HAP-1 (cell line): ENCODE results near the gene CRK.

Experiments
- DNase-seq, 2 experiments: peaks; one replicate each; pipeline ENCODE4 v3.0.0-alpha.2; 2016 to 2020; ENCODE audit warnings: low spot score in 2 of 2
- H3K27me3 ChIP-seq: fragments of 250-450 bp; sonication (Bioruptor Pico); 2 replicates; pipeline ENCODE4 v1.5.1; 2020; ENCODE audit warnings: low read depth, mild to moderate bottlenecking, moderate library complexity
- H3K36me3 ChIP-seq: fragments of 250-450 bp; sonication (Bioruptor Pico); replicated peaks from 2 replicates; pipeline ENCODE4 v1.5.1; 2020; ENCODE audit warnings: mild to moderate bottlenecking
- H3K4me1 ChIP-seq: fragments of 250-450 bp; sonication (Bioruptor Pico); 2 replicates; pipeline ENCODE4 v1.5.1; 2020; ENCODE audit warnings: mild to moderate bottlenecking
- H3K4me3 ChIP-seq: fragments of 250-450 bp; sonication (Bioruptor Pico); 2 replicates; pipeline ENCODE4 v1.5.1; 2020; ENCODE audit warnings: mild to moderate bottlenecking, moderate library complexity
- H3K9me3 ChIP-seq: fragments of 250-450 bp; sonication (Bioruptor Pico); 2 replicates; pipeline ENCODE4 v1.5.1; 2020; ENCODE audit warnings: mild to moderate bottlenecking, moderate library complexity
- in situ Hi-C: fragments of 300-500 bp; cut with MboI; formaldehyde crosslinking; loops from 3 replicates; pipeline ENCODE4 v1.14.3; 2020; ENCODE audit warnings: low sequenced_read_pairs, inconsistent platforms, mixed read lengths

Gene CRK

DNA sequence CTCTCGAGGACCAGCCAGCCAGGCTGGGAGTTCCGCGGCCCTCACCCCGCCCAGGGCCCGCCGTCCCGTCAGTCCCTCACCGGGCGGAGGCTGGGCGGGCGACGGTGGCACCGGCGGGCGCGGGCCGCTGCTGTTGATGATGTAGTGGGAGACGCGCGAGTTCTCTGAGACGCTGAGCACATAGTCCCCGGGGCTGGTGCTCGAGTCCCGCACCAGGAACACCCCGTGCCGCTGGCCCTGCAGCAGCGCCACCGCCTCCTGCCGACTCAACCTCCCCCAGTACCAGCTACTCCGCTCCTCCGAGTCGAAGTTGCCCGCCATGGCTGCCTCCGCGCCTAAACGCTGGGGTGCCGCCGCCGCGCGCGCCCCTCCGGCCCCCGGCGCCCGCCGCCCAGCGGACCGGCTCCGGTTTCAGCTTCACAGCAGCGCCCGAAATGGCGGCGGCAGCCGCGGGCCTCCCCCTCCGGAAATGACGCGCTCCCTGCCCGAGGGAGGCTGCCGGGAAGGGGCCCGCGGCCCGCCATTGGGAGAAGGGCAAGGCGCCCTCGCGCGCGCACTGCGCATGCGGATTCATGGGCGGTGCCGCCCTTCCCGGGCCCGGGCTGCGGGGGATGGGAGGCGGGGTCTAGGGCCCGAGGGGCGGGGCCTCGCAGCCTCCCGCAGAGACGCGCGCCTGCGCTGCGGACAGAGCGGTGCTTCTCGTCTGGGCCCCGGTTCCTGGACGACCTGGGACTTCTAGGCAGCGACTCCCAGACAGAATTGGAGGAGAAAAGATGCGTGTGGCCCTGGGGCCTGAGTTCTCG is at the start of gene CRK:
CRK (minus strand) TSS at position 436 of the 803 bp plus-strand sequence; CDS start at position 321, 115 bp downstream.
- peak; percentile 92 to 97 for DNase-seq
- peaks cover 16% of the 10 kb centered on the region for H3K4me1 ChIP-seq
- H3K4me3 ChIP-seq = peak within 1 kb of the TSS; percentile 95
- in situ Hi-C loops = no loop called here
- H3K9me3 ChIP-seq = no peaks in the 10 kb centered on the region
- no peaks in the 10 kb centered on the region for H3K27me3 ChIP-seq
- peaks cover 38% of the 10 kb centered on the region for H3K36me3 ChIP-seq

DNA sequence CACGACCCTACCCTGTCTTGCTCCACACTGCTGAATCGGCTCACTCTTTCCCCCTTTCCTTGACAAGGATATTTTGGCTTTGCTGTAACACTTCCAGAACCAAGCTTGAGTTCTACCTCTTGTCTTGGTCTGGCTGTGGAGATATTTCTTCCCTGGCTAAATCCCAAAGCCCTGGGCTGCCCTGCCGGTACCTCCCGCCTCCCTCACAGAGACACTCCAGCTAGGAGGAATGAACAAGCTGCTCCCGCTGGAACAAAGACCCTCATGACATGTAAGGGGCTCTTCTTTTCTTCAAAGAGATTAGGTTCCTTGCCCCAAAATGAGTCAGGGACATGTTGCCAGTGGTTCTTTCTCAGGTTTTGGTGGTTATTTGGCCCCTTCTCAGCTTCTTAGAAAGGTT is 49.6 kb upstream of the CRK start:
- H3K27me3 ChIP-seq = no peaks in the 10 kb centered on the region
- H3K4me3 ChIP-seq = no peak overlapping the region
- in situ Hi-C loops = no loop called here
- peaks cover 3% of the 10 kb centered on the region; the same call in 1 of the 2 replicates for H3K36me3 ChIP-seq
- H3K9me3 ChIP-seq = no peaks in the 10 kb centered on the region
- DNase-seq = no peak
- no peaks in the 10 kb centered on the region for H3K4me1 ChIP-seq

DNA sequence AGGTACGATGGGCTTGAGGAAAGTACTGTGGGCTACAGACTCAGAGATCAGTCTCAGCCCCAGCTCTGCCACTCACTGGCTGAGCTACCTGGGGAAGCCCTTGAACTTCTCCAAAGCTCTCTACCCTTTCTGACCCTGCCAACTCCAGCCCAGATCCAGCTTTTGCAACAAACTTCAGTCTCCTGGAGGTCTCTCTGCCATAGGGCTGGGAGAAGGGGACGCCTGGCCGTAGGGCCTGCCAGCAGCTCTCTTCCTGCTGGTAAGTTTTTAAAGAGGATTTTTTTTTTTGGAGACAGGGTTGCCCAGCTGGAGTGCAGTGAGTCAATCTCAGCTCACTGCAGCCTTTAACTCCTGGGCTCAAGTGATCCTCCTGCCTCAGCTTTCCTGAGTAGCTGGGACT is 48.8 kb upstream of the CRK start:
- in situ Hi-C loops = no loop called here
- Histone ChIP-seq H3K4me3 (no peak overlapping the region), H3K36me3 (peaks cover 3% of the 10 kb centered on the region; the same call in 1 of the 2 replicates), H3K27me3 (no peaks in the 10 kb centered on the region), H3K9me3 (no peaks in the 10 kb centered on the region), H3K4me1 (no peaks in the 10 kb centered on the region)
- no peak for DNase-seq

DNA sequence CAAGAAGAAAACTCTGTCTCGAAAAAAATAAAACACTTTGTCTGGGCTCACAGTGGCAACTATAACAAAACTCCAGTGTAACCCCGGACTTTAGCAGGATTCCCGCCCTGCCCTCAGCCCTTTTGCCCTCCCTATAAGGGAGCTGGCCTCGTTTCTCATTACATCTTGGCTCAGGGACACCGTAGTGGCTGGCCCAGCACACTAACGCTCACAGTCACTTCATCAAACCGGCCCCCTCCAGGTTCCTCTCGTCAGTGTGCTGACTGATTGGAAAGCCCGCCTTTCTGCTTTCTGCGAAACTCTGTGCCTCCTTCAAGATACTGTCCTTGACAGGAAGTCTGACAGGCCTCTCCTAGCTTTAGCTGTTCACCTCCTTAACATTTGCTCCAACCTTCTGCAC is 47.7 kb upstream of the CRK start:
- DNase-seq = no peak
- in situ Hi-C loops = no loop called here
- H3K36me3 ChIP-seq = peaks cover 3% of the 10 kb centered on the region; the same call in 1 of the 2 replicates
- H3K27me3 ChIP-seq = no peaks in the 10 kb centered on the region
- H3K4me1 ChIP-seq = no peaks in the 10 kb centered on the region
- no peaks in the 10 kb centered on the region for H3K9me3 ChIP-seq
- no peak overlapping the region for H3K4me3 ChIP-seq

- Histone ChIP-seq H3K9me3 (no peaks in the 10 kb centered on the region), H3K36me3 (peaks cover 14% of the 10 kb centered on the region), H3K4me1 (no peaks in the 10 kb centered on the region), H3K27me3 (no peaks in the 10 kb centered on the region), H3K4me3 (no peak overlapping the region)
- DNase-seq = no peak
- in situ Hi-C loops = no loop called here
These were observed 42.8 kb upstream of the CRK start for GRCh38 chr17:1498869-1499268.

DNA sequence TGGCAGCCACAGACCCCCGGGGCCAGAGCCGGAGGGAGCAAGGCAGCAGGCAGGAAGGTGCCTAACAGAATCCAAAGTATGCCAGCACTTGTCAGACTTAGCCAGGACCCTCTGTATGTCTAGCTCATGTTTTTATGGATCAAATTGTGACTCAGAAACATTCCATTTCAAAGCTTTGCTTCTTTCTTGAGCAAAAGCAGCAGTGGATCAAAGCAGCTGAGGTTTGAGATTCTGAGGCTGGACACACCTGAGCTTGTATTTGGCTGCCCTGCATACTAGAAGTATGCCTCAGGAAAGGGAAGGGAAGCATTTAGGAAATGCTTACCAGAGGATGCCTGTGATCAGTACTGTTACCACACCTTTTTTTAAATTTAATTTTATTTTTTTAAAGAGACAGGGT is 42.2 kb upstream of the CRK start:
- H3K9me3 ChIP-seq = no peaks in the 10 kb centered on the region
- H3K4me3 ChIP-seq = no peak overlapping the region
- in situ Hi-C loops = no loop called here
- peaks cover 14% of the 10 kb centered on the region for H3K36me3 ChIP-seq
- no peaks in the 10 kb centered on the region for H3K27me3 ChIP-seq
- no peaks in the 10 kb centered on the region for H3K4me1 ChIP-seq
- no peak for DNase-seq

GRCh38 chr17:1497831-1498230 is 41.8 kb upstream of the CRK start:
- Histone ChIP-seq H3K9me3 (no peaks in the 10 kb centered on the region), H3K4me3 (no peak overlapping the region), H3K36me3 (peaks cover 14% of the 10 kb centered on the region), H3K4me1 (no peaks in the 10 kb centered on the region), H3K27me3 (no peaks in the 10 kb centered on the region)
- in situ Hi-C loops = no loop called here
- DNase-seq = no peak

- Histone ChIP-seq H3K36me3 (peaks cover 14% of the 10 kb centered on the region), H3K27me3 (no peaks in the 10 kb centered on the region), H3K9me3 (no peaks in the 10 kb centered on the region), H3K4me1 (peaks cover 4% of the 10 kb centered on the region; the same call in 1 of the 2 replicates), H3K4me3 (no peak overlapping the region)
- DNase-seq = no peak
- in situ Hi-C loops = no loop called here
These were observed 40.8 kb upstream of the CRK start for GRCh38 chr17:1496869-1497268.

DNA sequence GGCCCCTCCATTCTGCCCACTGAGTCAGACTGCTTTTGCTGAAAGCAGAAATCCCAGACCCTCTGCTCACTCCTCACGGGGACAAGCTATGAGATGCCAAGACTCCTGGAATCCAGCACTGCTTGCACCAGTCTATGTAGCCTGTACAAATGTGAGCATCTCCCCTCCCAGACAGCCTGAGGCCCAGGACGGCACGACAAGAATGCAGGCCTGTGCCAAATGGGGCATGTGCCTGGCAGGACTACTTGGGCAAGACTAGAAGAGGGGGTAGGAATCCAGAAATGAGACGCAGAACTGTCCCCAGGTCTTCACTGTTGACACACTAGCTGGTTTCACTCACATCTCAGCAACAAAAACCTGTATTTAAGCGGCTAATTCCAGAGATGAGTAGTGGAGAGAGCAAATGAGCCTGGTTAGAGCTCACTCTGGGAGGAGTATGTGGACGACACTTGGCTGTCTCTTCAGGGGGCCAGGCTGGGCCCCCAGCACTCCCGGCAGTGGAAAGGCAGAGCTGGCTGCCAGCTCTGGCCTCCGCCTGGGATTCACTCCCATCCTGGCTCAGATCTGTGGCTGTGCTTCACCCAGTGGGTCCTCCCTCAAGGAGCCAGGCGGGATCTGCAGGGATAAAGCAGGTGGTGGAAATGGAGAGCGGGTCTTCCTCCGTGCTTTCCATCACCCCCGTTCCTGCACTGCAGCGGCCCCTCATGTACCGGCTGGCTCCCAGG is 39.4 kb upstream of the CRK start:
- no peaks in the 10 kb centered on the region for H3K9me3 ChIP-seq
- H3K4me3 ChIP-seq = no peak overlapping the region
- peaks cover 5% of the 10 kb centered on the region; the same call in 1 of the 2 replicates for H3K4me1 ChIP-seq
- in situ Hi-C loops = no loop called here
- no peak for DNase-seq
- H3K27me3 ChIP-seq = no peaks in the 10 kb centered on the region
- peaks cover 14% of the 10 kb centered on the region for H3K36me3 ChIP-seq

GRCh38 chr17:1494736-1495253 is 38.8 kb upstream of the CRK start:
- Histone ChIP-seq H3K4me1 (peaks cover 5% of the 10 kb centered on the region; the same call in 1 of the 2 replicates), H3K4me3 (no peak overlapping the region), H3K9me3 (no peaks in the 10 kb centered on the region), H3K27me3 (no peaks in the 10 kb centered on the region), H3K36me3 (peaks cover 14% of the 10 kb centered on the region)
- in situ Hi-C loops = no loop called here
- no peak for DNase-seq

DNA sequence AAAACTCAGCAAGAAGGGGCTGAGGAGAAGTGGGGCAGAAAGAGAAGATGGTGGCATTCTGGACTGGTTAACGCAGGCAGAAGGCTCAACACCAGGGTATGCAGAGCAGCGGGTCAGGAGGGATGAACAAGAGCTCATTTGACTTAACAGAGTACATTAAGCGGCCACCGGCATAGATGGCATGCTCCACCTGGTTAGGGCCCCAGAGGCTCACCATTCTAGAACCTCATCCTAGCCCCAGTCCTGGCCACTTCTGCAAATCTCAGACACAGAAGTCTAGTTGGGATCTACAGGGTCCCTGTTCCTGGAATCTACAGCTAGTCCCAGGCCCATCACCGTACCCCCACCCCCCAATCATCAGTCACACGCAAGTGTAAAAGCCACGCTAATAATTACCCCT is 38.2 kb upstream of the CRK start:
- Histone ChIP-seq H3K4me1 (peaks cover 5% of the 10 kb centered on the region; the same call in 1 of the 2 replicates), H3K36me3 (peaks cover 14% of the 10 kb centered on the region), H3K9me3 (no peaks in the 10 kb centered on the region), H3K4me3 (no peak overlapping the region), H3K27me3 (no peaks in the 10 kb centered on the region)
- in situ Hi-C loops = no loop called here
- no peak for DNase-seq

DNA sequence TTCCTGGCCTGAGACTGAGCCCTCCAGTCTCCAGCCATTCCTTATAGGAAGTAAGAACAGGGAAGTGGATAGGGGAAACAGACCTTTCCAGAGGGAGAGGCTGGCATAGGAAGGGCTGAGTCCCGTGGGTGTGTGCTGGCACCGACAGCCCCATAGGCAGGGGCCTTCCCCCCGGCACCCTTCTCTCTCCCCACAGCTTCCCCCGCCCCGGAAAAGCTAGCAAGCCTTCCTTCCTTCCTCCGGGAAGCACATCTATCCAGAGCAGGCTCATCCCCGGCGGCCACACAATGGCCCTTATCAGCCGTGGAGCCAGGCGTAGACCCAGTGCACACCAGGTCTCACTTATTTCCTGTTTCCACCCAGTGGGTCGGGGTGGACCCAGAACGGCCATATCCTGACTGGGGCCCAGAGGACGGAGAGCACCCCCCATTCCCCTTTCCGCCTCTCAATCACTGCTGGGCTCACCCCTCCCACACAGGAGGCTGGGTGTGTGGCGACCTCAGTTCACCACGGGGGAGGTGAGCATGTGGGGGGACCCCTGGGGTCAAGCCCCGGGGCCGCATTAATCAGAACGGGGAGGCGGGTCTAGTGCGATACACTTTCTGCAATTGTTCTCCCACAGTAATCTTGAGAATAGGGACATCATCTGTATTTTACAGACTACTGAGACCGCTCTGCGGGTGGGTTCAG is 37.4 kb upstream of the CRK start:
- in situ Hi-C loops = no loop called here
- Histone ChIP-seq H3K4me3 (no peak overlapping the region), H3K9me3 (no peaks in the 10 kb centered on the region), H3K36me3 (peaks cover 14% of the 10 kb centered on the region), H3K27me3 (no peaks in the 10 kb centered on the region), H3K4me1 (peaks cover 5% of the 10 kb centered on the region; the same call in 1 of the 2 replicates)
- no peak for DNase-seq

- no peak for DNase-seq
- Histone ChIP-seq H3K36me3 (peaks cover 11% of the 10 kb centered on the region), H3K4me1 (peaks cover 5% of the 10 kb centered on the region; the same call in 1 of the 2 replicates), H3K9me3 (no peaks in the 10 kb centered on the region), H3K27me3 (no peaks in the 10 kb centered on the region), H3K4me3 (peak within 1 kb of the TSS; percentile 37)
- in situ Hi-C loops = no loop called here
These were observed 36.5 kb upstream of the CRK start, which contains the start of gene MYO1C for GRCh38 chr17:1492249-1493206. MYO1C (minus strand) TSS chr17:1492686; CDS start chr17:1492487, 199 bp downstream.
